Sigmoid colon (tissue), 7 donors: ENCODE data around the gene BIN1. TPM values are rescaled to one million over a fixed set of nuclear protein-coding genes. Genes with fewer than 3 reads are reported as not detected.
A peak's percentile ranks its signal among the peaks of the same experiment; 100 is the strongest.

Experiments
- DNase-seq: peaks from one replicate; pipeline ENCODE4 v3.0.0-alpha.2; 2019
- H3K27ac ChIP-seq, 4 donors: fragments of 200-600 bp; sonication (generic); one replicate each; pipeline ENCODE4 v1.5.1; 2016 to 2019; ENCODE audit warnings: mild to moderate bottlenecking in 1 of 4
- H3K27me3 ChIP-seq, 3 donors: fragments of 200-600 bp; sonication (generic); one replicate each; pipeline ENCODE4 v1.5.1; 2019; ENCODE audit warnings: mild to moderate bottlenecking in 1 of 3
- H3K36me3 ChIP-seq, 4 donors: fragments of 200-600 bp; sonication (generic); one replicate each; pipeline ENCODE4 v1.5.1; 2016 to 2019
- H3K4me1 ChIP-seq, 4 donors: fragments of 200-600 bp; sonication (generic); one replicate each; pipeline ENCODE4 v1.5.1; 2017 to 2019
- H3K4me3 ChIP-seq, 4 donors: fragments of 200-600 bp; sonication (generic); one replicate each; pipeline ENCODE4 v1.5.1; 2017 to 2019; ENCODE audit warnings: mild to moderate bottlenecking in 2 of 4, moderate library complexity in 1 of 4
- H3K9me3 ChIP-seq, 4 donors: fragments of 200-600 bp in 3 of 4; sonication (generic) in 3 of 4; one replicate each; pipeline versions ENCODE4 v1.5.1 to v1.6.1; 2013 to 2019
- EP300 ChIP-seq, 4 donors: sonication (generic); formaldehyde crosslinking; IDR thresholded peaks; one replicate each; pipeline ENCODE4 v1.6.1; 2017; ENCODE audit warnings: antibody characterized with exemption in 4 of 4
- POLR2A ChIP-seq, 2 donors: fragments of 450-650 bp; IDR thresholded peaks; one replicate each; pipeline ENCODE4 v1.6.1; 2016; ENCODE audit warnings: antibody characterized with exemption in 2 of 2, mild to moderate bottlenecking in 2 of 2, moderate library complexity in 2 of 2
- POLR2AphosphoS5 ChIP-seq, 4 donors: sonication (generic); formaldehyde crosslinking; IDR thresholded peaks; one replicate each; pipeline ENCODE4 v1.6.1; 2017; ENCODE audit warnings: antibody characterized with exemption in 4 of 4
- WGBS, 2 donors: extraction: QIAGEN DNeasy Blood & Tissue Kit; methylation state at CpG; one replicate each; pipeline ENCODE4 v1.1.7; 2013; 5-methylcytosine and 5-hydroxymethylcytosine counted together
- intact Hi-C: fragments of 100-400 bp; cut with DNase I; formaldehyde crosslinking; loops from one replicate; pipeline ENCODE4 v1.15.1; 2023
- polyA plus RNA-seq, 3 donors: library from polyadenylated mRNA; stranded (reverse); fragments of 200-250 nt; gene quantifications; one replicate each; pipeline ENCODE4 v1.2.3, GENCODE V29; 2013
- total RNA-seq, 4 donors: library from RNA; depleted of rRNA; stranded (reverse); fragments of >200 nt; gene quantifications; one replicate each; pipeline ENCODE4 v1.1.0, GENCODE V29; 2016
- TF ChIP-seq, protein P1 (sequence below), 4 experiments: fragments of 450-650 bp in 3 of 4; fragments of 200-600 bp in 1 of 4; IDR thresholded peaks; one replicate each; pipeline ENCODE4 v1.5.1; 2016 to 2019; ENCODE audit warnings: antibody characterized with exemption in 4 of 4, mild to moderate bottlenecking in 3 of 4, moderate library complexity in 2 of 4
- donor health status: healthy with polysubstance abuse.
- donor health status: Bipolar disorder and iron deficiency.
- donor health status: healthy.

BIN1 gene
- total and polyA plus RNA-seq, 7 donors: 20.3 to 57.9 (median 38.2) TPM

- 96% methylated on average over 2 of the region's 2 CpGs for WGBS, 2 donors
- H3K27me3 ChIP-seq: no peaks in the 10 kb centered on the region
- H3K36me3 ChIP-seq: no peaks in the 10 kb centered on the region
- peaks cover 0 to 45% (median 43%) of the 10 kb centered on the region in 4 donors for H3K4me1 ChIP-seq
- TF ChIP-seq POLR2AphosphoS5 (IDR thresholded peaks at IDR 0.05): no peak
- TF ChIP-seq EP300 (IDR thresholded peaks at IDR 0.05): no peak
- no peak for TF ChIP-seq POLR2A (IDR thresholded peaks at IDR 0.05)
- TF ChIP-seq, protein P1, sequence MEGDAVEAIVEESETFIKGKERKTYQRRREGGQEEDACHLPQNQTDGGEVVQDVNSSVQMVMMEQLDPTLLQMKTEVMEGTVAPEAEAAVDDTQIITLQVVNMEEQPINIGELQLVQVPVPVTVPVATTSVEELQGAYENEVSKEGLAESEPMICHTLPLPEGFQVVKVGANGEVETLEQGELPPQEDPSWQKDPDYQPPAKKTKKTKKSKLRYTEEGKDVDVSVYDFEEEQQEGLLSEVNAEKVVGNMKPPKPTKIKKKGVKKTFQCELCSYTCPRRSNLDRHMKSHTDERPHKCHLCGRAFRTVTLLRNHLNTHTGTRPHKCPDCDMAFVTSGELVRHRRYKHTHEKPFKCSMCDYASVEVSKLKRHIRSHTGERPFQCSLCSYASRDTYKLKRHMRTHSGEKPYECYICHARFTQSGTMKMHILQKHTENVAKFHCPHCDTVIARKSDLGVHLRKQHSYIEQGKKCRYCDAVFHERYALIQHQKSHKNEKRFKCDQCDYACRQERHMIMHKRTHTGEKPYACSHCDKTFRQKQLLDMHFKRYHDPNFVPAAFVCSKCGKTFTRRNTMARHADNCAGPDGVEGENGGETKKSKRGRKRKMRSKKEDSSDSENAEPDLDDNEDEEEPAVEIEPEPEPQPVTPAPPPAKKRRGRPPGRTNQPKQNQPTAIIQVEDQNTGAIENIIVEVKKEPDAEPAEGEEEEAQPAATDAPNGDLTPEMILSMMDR (IDR thresholded peaks at IDR 0.05): no peak
- intact Hi-C loops: no loop called here
- no peaks in the 10 kb centered on the region for H3K9me3 ChIP-seq
- no peak overlapping the region for H3K4me3 ChIP-seq
- DNase-seq: no peak
- no peak overlapping the region for H3K27ac ChIP-seq
Observed at GRCh38 chr2:127095367-127095641, 11.7 kb downstream of the BIN1 start.

DNA sequence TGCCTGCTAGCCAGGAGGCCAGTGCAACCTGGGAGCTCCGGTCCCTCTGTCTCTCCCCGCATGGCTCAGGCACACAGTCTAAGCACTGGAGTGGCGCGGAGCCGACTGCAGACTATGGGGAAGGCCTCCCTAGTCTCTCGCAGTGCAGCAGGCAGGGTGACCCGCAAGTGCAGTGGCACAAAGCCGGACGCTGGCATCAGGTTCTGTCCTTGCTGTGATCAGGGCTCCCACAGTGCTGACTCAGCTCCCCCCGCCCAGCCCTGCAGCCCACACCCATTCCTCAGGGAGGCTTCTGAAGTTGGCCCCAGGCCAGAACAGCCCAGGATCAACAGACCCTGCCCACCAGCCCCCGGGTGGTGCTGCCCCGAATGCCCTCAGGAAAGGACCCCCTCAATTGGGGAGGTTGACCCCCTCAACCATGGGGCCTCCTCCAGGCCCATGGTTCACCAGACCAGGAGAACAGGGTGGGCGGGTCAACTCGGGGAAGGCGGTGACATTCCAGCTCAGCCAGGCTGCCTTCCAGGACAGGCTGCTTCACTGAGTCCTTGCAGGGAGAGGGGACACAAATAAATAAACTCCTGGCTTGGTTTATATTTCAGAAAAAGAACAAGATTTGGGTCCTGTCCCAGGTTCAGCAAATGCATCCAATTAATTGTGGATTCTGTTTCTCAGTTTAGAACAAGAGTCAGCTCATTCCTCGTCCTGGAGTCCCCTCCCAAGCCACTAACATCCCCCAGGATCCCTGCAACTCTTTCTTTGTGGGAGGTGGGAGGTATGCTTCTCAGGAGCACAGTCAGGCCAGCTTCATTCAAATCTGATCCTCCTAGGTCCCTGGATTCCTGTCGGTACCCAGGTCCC is 12.2 kb downstream of the BIN1 start:
- WGBS, 2 donors: 39 to 60% methylated on average over 17 of the region's 17 CpGs
- H3K9me3 ChIP-seq: no peaks in the 10 kb centered on the region
- peak; percentile 79 for DNase-seq
- H3K36me3 ChIP-seq: no peaks in the 10 kb centered on the region
- TF ChIP-seq EP300 (IDR thresholded peaks at IDR 0.05) (no peak), POLR2A (IDR thresholded peaks at IDR 0.05) (no peak), POLR2AphosphoS5 (IDR thresholded peaks at IDR 0.05) (no peak)
- TF ChIP-seq, protein P1 (IDR thresholded peaks at IDR 0.05): no peak
- H3K27me3 ChIP-seq: no peaks in the 10 kb centered on the region
- H3K4me1 ChIP-seq: peaks cover 0 to 45% (median 43%) of the 10 kb centered on the region in 4 donors
- no peak overlapping the region for H3K4me3 ChIP-seq
- peak overlapping the region in 2 of 4 donors; percentile 14 to 33 for H3K27ac ChIP-seq
- intact Hi-C loops: no loop called here

- intact Hi-C loops: no loop called here
- Histone ChIP-seq H3K4me1 (peaks cover 0 to 44% (median 41%) of the 10 kb centered on the region in 4 donors), H3K27ac (no peak overlapping the region), H3K9me3 (no peaks in the 10 kb centered on the region), H3K4me3 (no peak overlapping the region), H3K27me3 (no peaks in the 10 kb centered on the region), H3K36me3 (no peaks in the 10 kb centered on the region)
- WGBS, 2 donors: 68 to 89% methylated on average over 15 of the region's 15 CpGs
- DNase-seq: no peak
- TF ChIP-seq, protein P1 (IDR thresholded peaks at IDR 0.05): no peak
- TF ChIP-seq POLR2A (IDR thresholded peaks at IDR 0.05) (no peak), EP300 (IDR thresholded peaks at IDR 0.05) (no peak), POLR2AphosphoS5 (IDR thresholded peaks at IDR 0.05) (no peak)
Observed at GRCh38 chr2:127093648-127094210, 13.2 kb downstream of the BIN1 start.

DNA sequence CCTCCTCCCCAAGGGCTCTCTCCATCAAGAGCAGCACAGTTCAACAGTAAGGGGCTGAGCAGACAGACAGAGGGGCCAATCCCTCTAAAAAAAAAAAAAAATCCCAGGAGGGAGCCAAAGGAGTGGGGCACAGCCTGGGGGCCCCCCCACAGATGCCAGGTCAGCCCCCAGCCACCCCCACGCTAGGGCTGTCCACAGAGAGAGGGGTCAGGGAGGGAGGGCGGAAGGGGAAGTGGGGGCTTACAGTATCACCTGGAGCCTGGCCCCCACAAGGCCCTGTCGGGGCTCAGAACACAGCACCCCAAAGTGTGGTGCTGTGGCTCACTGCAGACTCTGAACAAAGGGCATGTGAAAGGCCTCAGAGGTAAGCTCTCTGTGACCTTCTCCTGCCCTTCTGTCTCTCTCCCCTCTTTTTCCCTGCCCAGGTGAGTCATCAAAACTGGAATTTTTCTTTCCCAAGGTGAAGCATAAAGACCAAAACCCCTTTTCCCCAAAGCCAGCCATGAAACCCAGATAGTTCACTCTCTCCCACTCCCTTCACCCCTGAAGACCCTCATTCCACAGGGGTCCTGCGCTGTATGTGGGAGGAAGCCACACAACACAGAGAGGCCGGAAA is 13.9 kb downstream of the BIN1 start:
- TF ChIP-seq, protein P1 (IDR thresholded peaks at IDR 0.05): no peak
- TF ChIP-seq POLR2AphosphoS5 (IDR thresholded peaks at IDR 0.05) (no peak), POLR2A (IDR thresholded peaks at IDR 0.05) (no peak), EP300 (IDR thresholded peaks at IDR 0.05) (no peak)
- WGBS, 2 donors: 80 to 95% methylated on average over 5 of the region's 5 CpGs
- H3K4me3 ChIP-seq: no peak overlapping the region
- H3K27me3 ChIP-seq: no peaks in the 10 kb centered on the region
- H3K4me1 ChIP-seq: peaks cover 0 to 38% (median 35%) of the 10 kb centered on the region in 4 donors
- H3K27ac ChIP-seq: no peak overlapping the region
- no peaks in the 10 kb centered on the region for H3K9me3 ChIP-seq
- no peak for DNase-seq
- H3K36me3 ChIP-seq: no peaks in the 10 kb centered on the region
- intact Hi-C loops: no loop called here
